ENCODE measurements around the gene PCDH15.

PCDH15 gene

DNA sequence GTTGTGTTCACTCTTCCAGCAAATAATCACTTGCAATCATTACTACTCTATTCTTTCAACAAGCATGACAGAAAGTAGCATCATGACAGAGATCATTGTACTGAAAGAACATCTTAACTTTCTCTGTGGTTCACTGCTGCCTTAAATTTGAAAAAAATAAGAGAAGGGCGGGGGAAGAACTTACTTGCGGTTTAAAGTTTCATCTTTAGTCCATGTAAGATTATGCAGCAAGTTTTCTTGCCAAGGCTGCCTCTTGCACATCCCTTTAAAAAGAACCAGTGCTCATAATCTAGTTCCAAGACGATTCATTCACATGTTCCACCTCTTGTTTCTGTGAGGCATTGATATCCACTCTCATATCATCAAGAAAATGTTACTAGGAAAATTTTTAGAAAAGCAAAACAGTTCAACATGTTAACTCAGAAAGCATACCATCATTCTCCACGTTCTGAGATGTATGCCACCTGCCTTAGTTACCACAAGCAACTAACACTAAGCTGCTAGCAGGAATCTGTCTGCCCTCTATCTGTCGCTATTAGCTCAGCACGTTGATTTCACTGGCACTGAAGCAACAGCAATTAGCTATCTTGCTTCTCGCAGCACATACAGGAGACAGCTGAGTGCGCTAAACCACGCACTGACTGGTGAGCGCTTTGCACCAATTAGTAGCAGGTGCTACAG is at the start of gene PCDH15:
PCDH15 (minus strand) TSS at position 491 of the 681 bp plus-strand sequence. CDS start 136,969 bp downstream, outside the sequence.
- DNase-seq = no peak

DNA sequence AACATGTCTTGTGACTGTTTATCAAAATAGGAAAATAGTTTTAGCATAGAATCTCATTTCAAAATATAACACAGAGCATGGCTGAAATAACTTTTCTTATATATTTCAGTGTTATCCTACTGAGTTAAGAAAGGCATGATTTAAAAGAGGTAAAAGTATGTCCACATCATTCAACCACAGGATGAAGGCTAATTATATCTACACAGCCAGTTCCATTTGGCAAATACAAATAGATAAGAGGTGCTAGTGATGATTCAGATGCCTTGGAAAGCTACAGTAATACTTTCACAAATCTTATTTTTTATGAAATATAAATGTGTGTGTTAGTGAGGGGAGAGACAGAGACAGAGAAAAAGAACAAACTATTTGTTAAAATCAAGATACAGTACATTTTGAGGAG is 42.9 kb upstream of the PCDH15 start:
- no peak for DNase-seq

DNA sequence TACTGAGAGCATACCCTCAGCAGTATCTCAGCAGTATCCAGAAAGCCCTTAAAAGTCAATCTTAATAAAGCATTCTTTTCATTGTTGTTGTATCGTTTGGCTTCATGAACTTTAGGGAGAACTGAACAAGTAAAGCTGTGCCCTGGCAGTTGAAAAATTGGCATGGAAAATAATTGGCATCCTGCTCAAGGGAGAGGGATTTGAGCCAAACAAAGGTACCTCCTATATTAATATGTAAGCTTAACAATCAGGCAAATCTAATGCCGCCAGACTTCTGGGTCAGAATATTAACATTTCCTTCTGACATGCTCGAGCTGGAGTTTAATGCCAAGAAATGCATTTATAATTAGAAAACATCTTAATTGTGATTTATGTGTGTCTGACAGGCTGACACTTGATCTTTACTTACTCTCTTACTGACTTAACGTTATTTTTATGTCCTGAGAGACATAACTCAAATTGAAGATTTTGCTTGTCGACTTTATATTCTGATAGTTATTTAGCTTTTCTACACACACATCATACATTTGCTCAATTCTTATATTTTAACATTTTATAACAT is 42.1 kb upstream of the PCDH15 start:
- no peak for DNase-seq

DNA sequence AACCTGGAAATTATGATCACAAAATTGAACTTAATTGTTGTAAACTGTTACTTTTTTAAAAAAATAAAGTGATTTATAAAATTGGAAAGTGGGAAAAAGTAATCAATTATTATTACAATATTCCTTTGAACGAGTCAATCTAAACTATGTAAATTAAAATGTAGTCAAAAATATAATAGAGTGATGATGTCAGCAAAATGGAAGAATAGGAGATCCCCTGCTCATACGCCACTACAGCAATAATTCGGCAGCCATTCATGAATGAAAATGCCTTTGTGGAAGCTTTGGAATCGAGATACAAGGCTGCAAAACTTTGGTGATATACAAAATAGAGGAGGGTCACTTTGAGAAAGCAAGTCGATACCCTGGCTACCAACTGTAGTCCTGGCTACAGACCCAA is 36.4 kb upstream of the PCDH15 start:
- no peak for DNase-seq

DNA sequence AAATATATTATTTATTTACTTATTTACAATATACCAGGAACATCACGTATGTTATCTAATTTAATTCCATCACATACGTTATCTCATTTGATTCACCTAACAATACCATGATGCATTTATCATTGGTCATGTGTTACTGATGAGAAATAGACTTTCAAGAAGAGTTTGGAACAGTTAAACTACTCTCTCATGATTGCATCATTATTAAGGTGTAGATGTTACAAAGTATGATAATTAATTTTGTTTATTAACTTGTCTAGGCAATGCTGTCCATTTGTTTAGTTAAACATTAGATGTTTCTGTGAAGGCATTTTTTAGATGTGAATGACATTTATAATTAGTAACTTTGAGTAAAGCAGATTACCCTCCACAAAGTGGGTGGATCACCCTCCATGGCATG is 32.0 kb upstream of the PCDH15 start:
- no peak for DNase-seq

DNA sequence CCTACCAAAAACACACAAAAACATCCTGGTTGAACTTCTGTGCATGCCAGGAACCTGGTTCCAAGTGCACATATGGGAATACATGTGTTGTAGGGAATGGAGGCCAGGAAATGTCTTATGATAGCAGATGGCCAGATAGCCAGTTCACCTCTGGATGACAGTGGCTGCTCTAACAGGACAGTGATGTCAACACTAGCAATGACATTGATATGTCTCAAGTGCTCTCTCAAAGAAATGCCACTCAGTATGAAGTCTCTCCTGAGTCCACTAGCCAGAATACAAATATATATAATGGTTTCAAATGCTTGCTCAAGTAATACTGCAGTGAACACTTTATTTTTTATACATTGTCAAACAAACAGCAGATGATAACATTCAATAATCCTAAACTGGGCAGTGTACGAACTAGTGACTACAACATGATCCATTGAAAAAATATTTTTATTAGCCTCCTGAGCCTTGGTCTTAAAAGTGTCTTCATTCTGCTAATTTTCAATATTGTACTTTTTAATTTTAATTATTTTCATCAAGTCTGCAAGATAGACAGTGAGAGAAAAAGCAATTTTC is 26.0 kb upstream of the PCDH15 start:
- no peak for DNase-seq

DNA sequence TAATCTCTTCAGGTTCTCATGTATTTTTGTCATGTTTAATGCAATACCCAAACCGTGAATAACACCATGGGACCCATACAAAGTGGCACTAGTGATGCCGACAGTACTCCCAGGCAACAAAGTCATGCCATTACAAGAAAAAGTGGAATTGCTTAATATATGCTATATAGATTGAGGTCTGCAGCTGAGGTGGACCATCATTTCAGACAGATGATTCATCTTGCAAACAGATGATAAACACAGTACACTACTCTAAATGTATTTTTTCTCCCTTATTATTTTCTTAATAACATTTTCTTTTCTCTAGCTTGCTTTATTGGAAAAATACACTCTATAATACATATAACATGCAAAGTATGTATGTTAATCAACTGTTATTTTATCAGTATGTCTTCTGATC is 14.6 kb upstream of the PCDH15 start:
- DNase-seq = no peak

DNA sequence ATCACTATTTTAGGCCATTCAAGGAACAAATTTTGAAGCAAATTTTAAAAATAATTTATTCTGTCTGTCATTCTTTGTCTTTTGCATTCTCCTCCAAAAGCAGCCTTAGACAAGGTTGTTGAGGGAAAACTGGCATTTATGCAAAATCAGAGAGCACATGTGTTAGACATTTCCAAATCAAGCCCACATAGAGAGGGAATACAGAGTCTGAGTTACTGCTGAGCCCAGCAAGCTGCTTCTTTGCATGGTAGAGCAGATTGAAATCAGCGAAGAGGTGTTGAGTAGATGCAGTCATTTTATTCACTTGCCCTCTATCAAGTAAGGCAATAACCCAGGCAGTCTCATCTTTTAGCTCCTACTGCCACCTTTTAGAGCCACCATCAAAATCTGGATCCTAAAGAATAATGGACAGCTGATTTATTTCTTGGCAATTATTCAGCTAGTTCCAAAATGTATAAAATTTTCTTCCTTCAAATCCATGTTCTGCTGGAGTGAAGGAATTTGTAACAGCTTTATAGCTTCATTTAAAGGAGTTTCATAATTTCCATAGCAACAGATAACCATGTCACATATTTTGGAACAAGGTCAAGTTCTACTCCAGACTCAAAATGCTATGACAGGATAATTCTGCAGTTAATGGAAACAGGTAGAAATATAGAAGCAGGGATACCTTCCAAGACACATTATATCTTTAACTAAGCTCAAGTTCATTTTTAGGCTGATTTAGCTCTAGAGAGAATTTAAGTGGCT is 7.3 kb upstream of the PCDH15 start:
- no peak for DNase-seq

DNA sequence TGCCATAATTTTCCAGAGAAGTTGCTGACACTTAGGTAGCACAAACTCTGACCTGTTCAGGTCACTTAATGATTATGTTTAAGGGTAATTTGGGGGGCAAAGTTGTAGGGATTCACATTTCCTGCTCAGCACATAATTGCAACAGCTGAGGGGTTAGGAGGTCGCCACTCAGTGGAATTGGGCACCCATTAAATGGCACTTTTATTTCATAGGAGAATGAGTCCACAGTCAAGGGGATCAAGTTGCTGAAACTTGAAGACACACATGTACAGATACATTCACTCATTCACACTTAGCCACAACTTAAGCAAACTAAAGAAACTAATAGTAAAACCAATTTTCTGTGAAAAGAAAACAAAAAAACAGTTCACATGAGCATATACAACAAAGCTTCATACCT is 1.5 kb downstream of the PCDH15 start:
- DNase-seq = no peak

DNA sequence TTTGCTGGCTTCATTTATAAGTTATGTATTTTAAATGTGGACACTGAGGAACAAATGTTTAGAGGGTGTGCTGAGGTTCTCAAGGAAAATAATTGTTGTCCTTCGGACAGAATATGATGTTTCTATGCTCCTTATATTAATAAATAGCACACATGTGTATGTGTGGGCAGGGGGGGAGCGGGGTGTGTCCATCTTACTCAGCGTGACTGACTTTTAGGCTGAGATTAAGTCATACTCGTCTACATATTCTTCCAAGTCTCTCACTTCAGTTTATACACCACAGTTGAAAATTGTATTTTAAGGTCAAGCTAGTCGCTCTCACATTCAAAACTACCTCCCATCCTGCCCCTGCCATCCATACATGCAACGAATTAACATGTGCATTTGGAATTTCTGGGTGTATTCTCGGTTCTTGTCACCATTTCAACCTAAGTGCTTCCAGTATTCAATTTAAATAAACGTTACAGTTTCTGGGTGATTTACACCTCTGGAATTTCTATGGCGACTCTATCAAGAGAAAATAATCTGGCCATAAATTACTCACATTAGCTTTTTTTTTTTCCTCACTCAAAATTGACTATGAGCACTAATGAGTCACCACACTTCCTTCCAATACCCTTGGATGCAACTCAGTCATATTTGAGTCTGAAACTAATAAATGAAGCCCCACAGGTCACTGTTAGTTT is 3.3 kb downstream of the PCDH15 start:
- no peak for DNase-seq

DNA sequence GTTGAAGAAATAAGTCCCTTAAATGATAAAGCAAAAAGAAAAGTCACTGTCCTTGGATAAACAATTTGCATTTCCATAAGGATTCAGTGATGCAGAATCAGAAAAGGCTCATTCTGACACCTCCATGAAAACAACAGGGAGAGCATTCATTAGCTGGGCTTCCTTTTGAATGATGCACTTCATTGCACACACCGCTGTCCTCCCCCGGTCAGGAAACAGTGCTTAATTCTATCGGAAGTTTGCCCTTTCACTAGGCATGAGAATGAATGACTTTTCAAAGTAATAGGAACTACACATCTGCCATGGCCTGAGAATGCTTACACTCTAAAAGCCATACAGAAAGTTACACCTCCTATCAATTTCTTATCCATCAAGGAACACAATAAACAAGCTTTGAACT is 4.2 kb downstream of the PCDH15 start:
- no peak for DNase-seq

DNA sequence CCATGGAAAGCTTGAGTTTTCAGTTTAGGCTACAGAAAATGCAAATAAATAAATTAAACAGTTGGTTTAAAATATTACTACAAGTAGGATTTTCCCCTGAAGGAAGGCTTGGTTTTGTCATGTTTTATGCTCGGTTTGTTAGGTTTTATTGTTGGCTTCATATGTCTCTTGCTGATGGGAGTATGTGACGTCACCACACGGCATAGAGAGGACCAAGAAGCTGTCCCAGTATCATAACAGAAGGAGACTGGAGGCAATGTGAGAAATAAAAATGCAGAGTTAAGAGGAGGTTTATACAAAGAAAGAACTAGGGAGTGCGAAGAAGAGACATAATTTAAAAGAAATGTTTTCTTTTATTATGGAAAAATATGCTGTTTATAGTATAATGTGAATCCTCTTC is 24.4 kb downstream of the PCDH15 start:
- no peak for DNase-seq

DNA sequence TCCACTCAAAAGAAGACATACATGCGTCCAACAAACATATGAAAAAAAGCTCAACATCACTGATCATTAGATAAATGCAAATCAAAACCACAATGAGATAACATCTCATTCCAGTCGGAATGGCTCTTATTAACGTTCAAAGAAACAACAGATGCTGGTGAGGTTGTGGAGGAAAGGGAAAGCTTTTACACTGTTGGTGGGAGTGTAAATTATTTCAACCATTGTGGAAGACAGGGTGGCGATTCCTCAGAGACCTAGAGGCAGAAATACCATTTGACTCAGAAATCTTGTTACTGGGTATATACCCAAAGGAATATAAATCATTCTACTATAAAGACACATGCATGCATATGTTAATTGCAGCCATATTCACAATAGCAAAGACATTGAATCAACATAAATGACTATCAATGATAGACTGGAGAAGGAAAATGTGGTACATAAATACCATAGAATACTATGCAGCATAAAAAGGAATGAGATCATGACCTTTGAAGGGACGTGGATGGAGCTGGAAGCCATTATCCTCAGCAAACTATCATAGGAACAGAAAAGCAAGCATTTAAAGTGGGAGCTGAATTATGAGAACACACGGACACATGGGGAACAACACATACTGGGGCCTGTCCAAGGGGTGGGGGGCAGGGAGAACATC is 28.4 kb downstream of the PCDH15 start:
- no peak for DNase-seq

DNA sequence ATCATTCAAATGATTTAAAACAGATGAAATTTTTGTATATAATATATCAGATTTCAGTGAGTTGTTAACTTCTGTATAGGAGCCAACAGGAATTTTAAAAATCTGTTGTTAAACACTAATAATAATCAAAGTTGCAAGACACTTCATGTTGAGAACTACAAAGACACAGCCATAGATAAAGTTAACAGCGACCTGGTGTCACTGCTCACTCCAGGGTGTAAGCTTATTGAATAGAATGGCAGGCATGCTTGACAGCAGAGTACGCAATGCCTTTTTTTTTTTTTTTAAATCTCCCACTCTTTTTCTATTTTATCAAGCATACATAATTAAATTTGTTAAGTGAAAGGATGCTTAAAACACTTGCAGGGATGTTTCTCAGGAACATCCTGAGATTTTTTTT is 32.0 kb downstream of the PCDH15 start:
- DNase-seq = no peak

DNA sequence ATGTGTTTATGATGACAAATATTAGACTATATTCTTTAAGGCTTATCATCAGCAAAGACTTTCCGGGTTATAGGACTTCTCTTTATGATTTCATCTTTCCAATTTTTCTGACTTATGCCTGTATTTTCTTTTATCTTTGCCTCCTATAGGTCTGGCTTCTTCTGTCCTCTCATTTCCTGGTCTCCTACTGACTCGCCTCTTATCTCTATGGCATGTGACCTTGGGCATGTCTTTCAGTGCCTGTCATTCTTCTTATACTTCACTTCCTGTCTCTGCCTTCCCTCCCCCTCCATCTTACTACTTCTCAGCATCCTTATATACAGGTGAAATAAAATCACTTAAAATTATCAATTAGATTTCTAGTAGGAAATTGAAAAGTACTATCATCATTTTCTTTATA is 42.2 kb downstream of the PCDH15 start:
- no peak for DNase-seq

DNA sequence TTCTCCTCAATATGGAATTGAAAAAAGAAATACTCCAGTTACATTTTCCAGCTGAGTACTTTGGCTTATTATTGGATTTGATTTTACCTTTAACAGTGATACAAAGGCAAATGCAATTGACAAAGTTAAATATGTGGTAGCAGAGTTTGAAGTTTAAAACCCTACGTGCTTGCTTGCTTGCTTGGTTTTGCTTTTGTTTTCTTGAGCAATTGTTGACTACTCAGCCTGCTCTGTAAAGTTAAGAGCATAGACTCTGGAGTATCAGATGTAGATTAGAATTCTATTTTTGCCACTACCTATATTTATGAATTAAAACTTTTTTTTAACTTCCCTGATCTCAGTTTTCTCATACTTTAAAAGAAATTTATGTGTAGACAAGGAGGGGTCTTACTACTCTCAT is 51.4 kb downstream of the PCDH15 start:
- DNase-seq = no peak

DNA sequence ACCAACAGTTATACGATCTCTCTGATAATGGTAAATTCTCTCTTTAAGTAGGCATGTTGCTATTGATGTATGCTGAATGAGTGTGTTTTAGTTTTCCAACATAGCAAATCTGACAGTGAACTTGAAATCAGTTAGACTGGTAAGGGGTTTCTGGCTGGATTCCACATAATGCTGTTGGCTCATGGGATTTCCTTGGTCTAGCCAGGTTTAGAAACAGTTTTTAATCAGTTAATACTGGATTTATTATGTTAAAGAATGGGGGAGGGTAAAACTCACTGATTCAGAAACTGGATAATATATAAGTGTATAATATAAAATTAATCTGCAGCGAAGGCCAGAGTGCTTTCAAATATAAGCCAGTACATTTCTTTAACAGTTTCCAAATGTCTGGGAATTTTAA is 55.6 kb downstream of the PCDH15 start:
- DNase-seq = no peak

DNA sequence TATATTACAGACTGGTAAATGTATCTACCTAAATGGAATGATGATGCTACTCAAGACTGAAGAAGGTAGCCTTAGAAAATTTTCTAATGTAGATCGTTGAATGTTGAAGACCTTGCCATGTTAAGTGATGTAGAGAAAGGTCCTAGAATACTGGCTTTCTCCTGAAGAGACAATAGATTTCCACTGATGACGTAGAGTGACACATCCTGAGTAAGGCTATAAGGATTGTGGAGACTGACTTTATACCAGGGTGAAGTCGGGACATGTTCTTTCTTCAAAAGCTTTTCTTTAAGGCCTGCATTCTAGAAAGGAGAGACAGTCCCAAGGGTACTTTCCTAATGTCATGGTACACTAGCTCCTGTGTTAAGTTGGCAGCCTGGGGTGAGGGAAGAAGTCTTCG is 58.6 kb downstream of the PCDH15 start:
- no peak for DNase-seq

DNA sequence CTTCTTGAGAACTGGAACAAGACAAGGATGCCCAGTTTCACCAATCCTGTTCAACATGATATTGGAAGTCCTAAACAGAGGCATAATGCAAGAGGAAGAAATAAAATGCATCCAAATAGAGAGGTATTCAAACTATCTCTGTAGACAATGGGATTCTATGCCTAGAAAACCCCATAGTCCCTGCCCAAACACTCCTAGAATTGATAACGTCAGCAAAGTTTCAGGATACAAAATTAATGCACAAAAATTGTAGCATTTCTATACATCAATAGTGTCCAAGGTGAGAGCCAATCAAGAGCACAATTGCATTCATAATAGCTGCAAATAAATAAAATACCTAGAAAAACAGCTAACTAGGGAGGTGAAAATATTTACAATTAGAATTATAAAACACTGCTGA is 72.5 kb downstream of the PCDH15 start:
- no peak for DNase-seq

DNA sequence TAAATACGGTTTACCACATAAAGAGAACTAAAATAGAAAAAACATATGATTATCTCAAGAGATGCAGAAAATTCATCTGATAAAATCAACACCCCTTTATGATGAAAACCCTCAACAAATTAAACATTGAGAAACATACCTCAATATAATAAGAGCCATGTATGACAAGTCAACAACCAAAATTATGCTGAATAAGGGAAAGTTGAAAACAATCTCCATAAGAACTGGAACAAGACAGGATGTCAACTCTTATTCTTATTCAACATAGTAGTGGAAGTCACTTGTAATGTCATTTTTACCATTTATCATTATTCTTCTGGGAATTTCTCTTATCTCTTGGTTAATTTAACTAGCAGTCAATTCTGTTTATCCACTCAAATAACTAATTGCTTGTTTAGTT is 79.0 kb downstream of the PCDH15 start:
- no peak for DNase-seq

DNA sequence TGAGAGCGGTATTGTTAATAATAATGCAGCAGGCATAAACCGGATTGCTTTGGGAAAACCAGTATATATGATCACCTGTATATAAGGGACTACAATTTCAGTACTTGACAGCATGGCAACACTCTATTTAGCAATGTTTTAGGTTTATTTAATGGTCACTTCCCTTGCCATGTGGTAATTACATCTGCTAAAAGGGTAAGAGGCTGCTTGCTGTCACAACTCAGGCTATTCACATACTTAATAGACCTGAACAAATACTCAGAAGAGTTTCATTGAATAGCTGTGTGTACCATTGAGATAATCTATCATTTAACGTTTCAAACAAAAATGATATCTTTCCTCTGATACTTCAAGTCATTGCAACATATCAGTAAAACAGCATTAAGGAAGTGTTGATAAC is 90.1 kb downstream of the PCDH15 start:
- no peak for DNase-seq

DNA sequence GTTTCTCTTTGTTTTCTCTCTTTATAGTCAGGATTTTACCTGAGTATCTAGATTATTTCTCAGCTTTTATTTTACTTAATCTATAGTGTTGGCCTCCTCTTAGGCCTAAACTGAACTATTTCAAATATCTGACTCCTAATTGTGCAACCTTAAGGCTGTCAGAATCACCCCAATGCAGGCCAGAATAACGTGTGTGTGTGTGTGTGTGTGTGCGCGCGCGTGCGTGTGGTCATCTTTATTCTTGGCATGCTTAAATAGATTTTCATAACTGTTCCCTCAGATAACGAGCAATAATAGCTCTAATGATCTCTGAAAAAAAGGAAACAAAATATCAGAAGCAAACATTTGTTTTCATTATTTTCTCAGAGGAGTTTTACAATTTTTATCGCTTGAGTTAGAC is 92.4 kb downstream of the PCDH15 start:
- DNase-seq = no peak

DNA sequence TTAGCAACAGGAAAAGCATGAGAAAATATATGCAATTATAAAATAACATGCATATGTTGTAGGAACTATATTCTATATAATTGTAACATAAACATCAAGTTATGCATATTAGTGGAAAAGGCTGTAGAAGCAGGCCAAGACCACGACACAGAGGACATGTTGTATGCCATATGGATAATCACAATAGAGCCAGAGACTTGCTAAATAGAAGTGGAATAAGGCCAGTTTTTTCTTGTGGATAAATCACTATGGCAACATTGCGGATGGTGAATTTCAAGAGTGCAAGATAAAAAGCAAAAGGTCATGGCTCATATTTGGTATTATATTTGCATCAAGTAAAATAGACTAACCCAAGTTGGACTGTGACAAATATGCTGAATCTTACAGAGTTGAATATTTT is 93.0 kb downstream of the PCDH15 start:
- no peak for DNase-seq
